COR-L47 (cell line): ENCODE results near the gene ATP1A4.

Experiments used
- DNase-seq: peaks from one replicate; lab custom pipeline; 2025; lab: John Stamatoyannopoulos, UW

ATP1A4 gene

DNA sequence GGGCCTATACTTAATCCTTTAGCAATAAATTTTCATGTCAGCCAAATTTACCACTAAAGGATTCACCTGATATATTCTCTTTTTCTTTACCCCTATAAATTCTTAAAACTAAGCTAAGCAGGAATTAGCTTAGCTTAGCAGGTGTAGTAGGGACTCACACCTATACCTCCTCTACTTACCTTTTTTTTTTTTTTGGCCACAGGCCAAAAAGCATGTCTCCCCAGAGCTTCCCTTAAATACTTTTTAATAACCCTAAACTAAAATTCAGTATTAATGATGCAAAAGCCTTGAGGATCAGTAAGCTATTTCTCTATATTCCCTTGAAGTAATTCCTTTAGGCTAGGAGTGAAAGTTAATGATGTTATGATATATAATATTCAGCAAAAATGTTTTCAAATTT is 77.0 kb downstream of the ATP1A4 start:
- DNase-seq = no peak

DNA sequence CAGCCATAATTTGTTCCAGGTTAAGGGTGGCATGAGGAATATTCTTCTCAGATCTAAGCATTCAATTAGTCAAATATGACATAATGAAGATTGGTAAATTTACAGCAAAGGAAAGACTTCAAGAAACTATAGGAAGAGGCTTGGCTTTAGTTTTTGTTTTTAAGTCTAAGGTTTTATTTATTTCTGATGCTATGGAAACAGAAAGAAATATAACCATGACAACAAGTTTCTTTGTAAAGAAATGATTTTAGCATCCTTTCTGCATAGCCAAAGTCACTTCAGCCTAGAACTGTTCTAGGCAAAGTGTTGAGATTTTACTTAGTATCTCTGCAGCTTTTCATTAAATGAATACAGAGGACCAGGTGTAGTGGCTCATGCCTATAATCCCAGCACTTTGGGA is 81.5 kb downstream of the ATP1A4 start:
- DNase-seq = no peak
